ENCODE data around the gene AMMECR1. TPM values are rescaled to one million over a fixed set of nuclear protein-coding genes. Genes with fewer than 3 reads are reported as not detected.

The AMMECR1 gene
- total RNA-seq, 3 donors from 2014 or later (not counting 1 experiment from before 2014, with no cell fraction given): 10.0 to 16.7 (median 11.5) TPM

- ATAC-seq: no peak
- intact Hi-C loops (cut with micrococcal nuclease): no loop called here
- peaks cover 6 to 8% of the 10 kb centered on the region in 2 donors for H3K4me1 Mint-ChIP-seq
- H3K9me3 ChIP-seq (ENCODE audit: control insufficient read depth, insufficient read depth, low read length): no peaks in the 10 kb centered on the region
- no peak overlapping the region for H3K4me3 Mint-ChIP-seq
- H3K9me3 Mint-ChIP-seq: no peaks in the 10 kb centered on the region
- no peaks in the 10 kb centered on the region for H3K36me3 ChIP-seq (ENCODE audit: control insufficient read depth, insufficient read depth, low read length)
- H3K27ac Mint-ChIP-seq: no peak overlapping the region
- no peaks in the 10 kb centered on the region for H3K36me3 Mint-ChIP-seq
- WGBS (ENCODE audit: insufficient coverage): no CpG with 5 or more reads among the region's 1 CpG
- no peak for TF ChIP-seq CTCF (IDR thresholded peaks at IDR 0.05)
- H3K4me3 ChIP-seq (ENCODE audit: low read length): no peak overlapping the region
- no peak for DNase-seq
- no peaks in the 10 kb centered on the region for H3K4me1 ChIP-seq (ENCODE audit: control insufficient read depth, insufficient read depth, low read length)
- H3K27me3 ChIP-seq (ENCODE audit: control insufficient read depth, insufficient read depth, low read length): no peaks in the 10 kb centered on the region
- no peak overlapping the region for H3K27ac ChIP-seq (ENCODE audit: low read length)
- H3K27me3 Mint-ChIP-seq (ENCODE audit: low read depth in 2 of 2): peaks cover 0 to 5% of the 10 kb centered on the region in 2 donors
Measured at GRCh38 chrX:110258552-110258951, 59.3 kb downstream of the AMMECR1 start.

- Mint-ChIP-seq H3K27me3 (ENCODE audit: low read depth in 2 of 2) (peaks cover 0 to 5% of the 10 kb centered on the region in 2 donors), H3K27ac (no peak overlapping the region), H3K36me3 (no peaks in the 10 kb centered on the region), H3K4me1 (peaks cover 6 to 8% of the 10 kb centered on the region in 2 donors), H3K4me3 (no peak overlapping the region), H3K9me3 (no peaks in the 10 kb centered on the region)
- H3K36me3 ChIP-seq (ENCODE audit: control insufficient read depth, insufficient read depth, low read length): no peaks in the 10 kb centered on the region
- DNase-seq: no peak
- H3K4me3 ChIP-seq (ENCODE audit: low read length): no peak overlapping the region
- no peak for ATAC-seq
- no peak overlapping the region for H3K27ac ChIP-seq (ENCODE audit: low read length)
- no peak for TF ChIP-seq CTCF (IDR thresholded peaks at IDR 0.05)
- intact Hi-C loops (cut with micrococcal nuclease): no loop called here
- no peaks in the 10 kb centered on the region for H3K4me1 ChIP-seq (ENCODE audit: control insufficient read depth, insufficient read depth, low read length)
- no peaks in the 10 kb centered on the region for H3K27me3 ChIP-seq (ENCODE audit: control insufficient read depth, insufficient read depth, low read length)
- H3K9me3 ChIP-seq (ENCODE audit: control insufficient read depth, insufficient read depth, low read length): no peaks in the 10 kb centered on the region
- WGBS (ENCODE audit: insufficient coverage): no CpG with 5 or more reads among the region's 1 CpG
Measured at GRCh38 chrX:110257889-110258288, 60.0 kb downstream of the AMMECR1 start.

DNA sequence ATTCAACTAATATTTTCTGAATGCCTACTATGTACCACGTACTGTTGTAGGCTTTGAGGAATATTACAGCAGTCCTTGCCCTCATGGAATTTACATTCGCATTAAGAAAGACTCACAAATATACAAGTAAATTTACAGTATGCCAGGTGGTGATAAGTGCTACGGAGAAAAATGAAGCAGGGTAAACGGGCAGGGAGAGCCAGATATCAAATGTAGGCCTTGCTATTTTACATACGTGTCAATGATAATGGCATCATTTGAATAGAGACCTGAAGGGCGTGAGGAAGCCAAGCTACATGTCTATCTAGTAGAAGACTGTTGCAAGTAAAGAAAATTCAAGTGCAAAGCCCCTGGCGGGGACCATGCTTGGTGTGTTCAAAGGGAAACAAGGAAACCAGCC is 65.2 kb downstream of the AMMECR1 start:
- Mint-ChIP-seq H3K36me3 (no peaks in the 10 kb centered on the region), H3K4me3 (no peak overlapping the region), H3K4me1 (peaks cover 22 to 32% of the 10 kb centered on the region in 2 donors), H3K27me3 (ENCODE audit: low read depth in 2 of 2) (peaks cover 0 to 5% of the 10 kb centered on the region in 2 donors), H3K9me3 (no peaks in the 10 kb centered on the region), H3K27ac (no peak overlapping the region)
- no peak for DNase-seq
- H3K4me1 ChIP-seq (ENCODE audit: control insufficient read depth, insufficient read depth, low read length): no peaks in the 10 kb centered on the region
- no peaks in the 10 kb centered on the region for H3K36me3 ChIP-seq (ENCODE audit: control insufficient read depth, insufficient read depth, low read length)
- 100% methylated on average over 5 of the region's 7 CpGs for WGBS (ENCODE audit: insufficient coverage)
- no peak for ATAC-seq
- no peaks in the 10 kb centered on the region for H3K9me3 ChIP-seq (ENCODE audit: control insufficient read depth, insufficient read depth, low read length)
- no peak overlapping the region for H3K4me3 ChIP-seq (ENCODE audit: low read length)
- H3K27me3 ChIP-seq (ENCODE audit: control insufficient read depth, insufficient read depth, low read length): no peaks in the 10 kb centered on the region
- no peak overlapping the region for H3K27ac ChIP-seq (ENCODE audit: low read length)
- intact Hi-C loops (cut with micrococcal nuclease): no loop called here
- no peak for TF ChIP-seq CTCF (IDR thresholded peaks at IDR 0.05)

DNA sequence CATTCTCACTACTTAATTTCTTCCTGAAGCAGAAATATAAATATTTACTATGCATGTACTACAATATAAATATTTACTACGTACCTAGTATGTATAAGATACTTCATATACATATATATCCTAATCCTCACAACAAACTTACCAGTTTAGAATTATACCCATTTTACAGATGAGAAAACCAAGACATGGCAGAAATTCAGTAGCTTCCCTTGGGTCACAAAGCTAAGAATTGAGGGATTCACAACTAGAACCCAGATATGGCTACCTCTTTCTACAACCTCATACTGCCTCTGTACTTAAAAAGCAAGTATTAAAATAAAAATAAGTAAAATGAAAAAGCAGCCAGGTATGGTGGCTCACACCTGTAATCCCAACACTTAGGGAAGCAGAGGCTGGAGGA is 65.9 kb downstream of the AMMECR1 start:
- H3K27ac ChIP-seq (ENCODE audit: low read length): no peak overlapping the region
- ATAC-seq (no peak), DNase-seq (no peak)
- no peaks in the 10 kb centered on the region for H3K36me3 Mint-ChIP-seq
- no peaks in the 10 kb centered on the region for H3K9me3 ChIP-seq (ENCODE audit: control insufficient read depth, insufficient read depth, low read length)
- intact Hi-C loops (cut with micrococcal nuclease): no loop called here
- no peak overlapping the region for H3K4me3 ChIP-seq (ENCODE audit: low read length)
- peaks cover 0 to 5% of the 10 kb centered on the region in 2 donors for H3K27me3 Mint-ChIP-seq (ENCODE audit: low read depth in 2 of 2)
- no peak for TF ChIP-seq CTCF (IDR thresholded peaks at IDR 0.05)
- no peaks in the 10 kb centered on the region for H3K27me3 ChIP-seq (ENCODE audit: control insufficient read depth, insufficient read depth, low read length)
- H3K4me1 Mint-ChIP-seq: peaks cover 23 to 32% of the 10 kb centered on the region in 2 donors
- no peaks in the 10 kb centered on the region for H3K9me3 Mint-ChIP-seq
- H3K36me3 ChIP-seq (ENCODE audit: control insufficient read depth, insufficient read depth, low read length): no peaks in the 10 kb centered on the region
- no peak overlapping the region for H3K4me3 Mint-ChIP-seq
- no peaks in the 10 kb centered on the region for H3K4me1 ChIP-seq (ENCODE audit: control insufficient read depth, insufficient read depth, low read length)
- WGBS (ENCODE audit: insufficient coverage): no CpG with 5 or more reads among the region's 1 CpG
- H3K27ac Mint-ChIP-seq: no peak overlapping the region

Data from natural killer cell (primary cell).